ENCODE results near the gene MICAL2.
"Not testable (repeated sequence)": the region's sequence is repeated elsewhere in the genome, so short reads cannot be mapped to it uniquely, and the experiment has no call there.

The MICAL2 gene

GRCh38 chr11:12135185-12135584 is 24.8 kb downstream of the MICAL2 start:
- no peak for DNase-seq (ENCODE audit: low read depth in 3 of 3)

- no peak for DNase-seq (ENCODE audit: low read depth in 3 of 3)
These were observed 26.8 kb downstream of the MICAL2 start for GRCh38 chr11:12137005-12137690.

GRCh38 chr11:12137938-12138731 is 27.7 kb downstream of the MICAL2 start:
- no peak for DNase-seq (ENCODE audit: low read depth in 3 of 3)

- DNase-seq (ENCODE audit: low read depth in 3 of 3) = no peak
These were observed 28.9 kb downstream of the MICAL2 start for GRCh38 chr11:12139144-12139881.

- no peak for DNase-seq (ENCODE audit: low read depth in 3 of 3)
These were observed 29.9 kb downstream of the MICAL2 start for GRCh38 chr11:12140186-12140793.

GRCh38 chr11:12141283-12141682 is 30.9 kb downstream of the MICAL2 start:
- DNase-seq (ENCODE audit: low read depth in 3 of 3) = no peak

- no peak for DNase-seq (ENCODE audit: low read depth in 3 of 3)
These were observed 31.8 kb downstream of the MICAL2 start for GRCh38 chr11:12142176-12142575.

- no peak for DNase-seq (ENCODE audit: low read depth in 3 of 3)
These were observed 32.5 kb downstream of the MICAL2 start for GRCh38 chr11:12142909-12143308.

- DNase-seq (ENCODE audit: low read depth in 3 of 3) = no peak
These were observed 33.3 kb downstream of the MICAL2 start for GRCh38 chr11:12143461-12144258.

GRCh38 chr11:12144330-12145174 is 34.2 kb downstream of the MICAL2 start:
- DNase-seq (ENCODE audit: low read depth in 3 of 3) = no peak

- not testable (repeated sequence) for DNase-seq (ENCODE audit: low read depth in 3 of 3)
These were observed 36.3 kb downstream of the MICAL2 start for GRCh38 chr11:12146678-12147077.

- DNase-seq (ENCODE audit: low read depth in 3 of 3) = no peak
These were observed 37.4 kb downstream of the MICAL2 start for GRCh38 chr11:12147827-12148226.

- no peak for DNase-seq (ENCODE audit: low read depth in 3 of 3)
These were observed 38.1 kb downstream of the MICAL2 start for GRCh38 chr11:12148466-12148865.

- DNase-seq (ENCODE audit: low read depth in 3 of 3) = no peak
These were observed 38.5 kb downstream of the MICAL2 start for GRCh38 chr11:12148882-12149281.

GRCh38 chr11:12149672-12150225 is 39.4 kb downstream of the MICAL2 start:
- DNase-seq (ENCODE audit: low read depth in 3 of 3) = no peak

- DNase-seq (ENCODE audit: low read depth in 3 of 3) = no peak
These were observed 40.5 kb downstream of the MICAL2 start for GRCh38 chr11:12150831-12151382.

- no peak for DNase-seq (ENCODE audit: low read depth in 3 of 3)
These were observed 41.9 kb downstream of the MICAL2 start for GRCh38 chr11:12152321-12152720.

GRCh38 chr11:12154871-12155668 is 44.7 kb downstream of the MICAL2 start:
- no peak for DNase-seq (ENCODE audit: low read depth in 3 of 3)

- DNase-seq (ENCODE audit: low read depth in 3 of 3) = no peak
These were observed 45.3 kb downstream of the MICAL2 start for GRCh38 chr11:12155696-12156095.
